LHCN-M2 (cell line): Measurements from ENCODE around the gene ENPP3. TPM values are rescaled to one million over a fixed set of nuclear protein-coding genes. Genes with fewer than 3 reads are reported as not detected.
A peak's percentile ranks its signal among the peaks of the same experiment; 100 is the strongest.

Experiments
- DNase-seq: peaks from one replicate; pipeline ENCODE4 v3.0.0-alpha.2; 2012; ENCODE audit warnings: low read depth
- total RNA-seq: library from RNA; depleted of rRNA; stranded (reverse); fragments of >200 nt; gene quantifications from 2 replicates; pipeline ENCODE4 v1.2.3, GENCODE V29; 2014

ENPP3 gene
- total RNA-seq, 1 experiment from 2014 or later = not detected

DNA sequence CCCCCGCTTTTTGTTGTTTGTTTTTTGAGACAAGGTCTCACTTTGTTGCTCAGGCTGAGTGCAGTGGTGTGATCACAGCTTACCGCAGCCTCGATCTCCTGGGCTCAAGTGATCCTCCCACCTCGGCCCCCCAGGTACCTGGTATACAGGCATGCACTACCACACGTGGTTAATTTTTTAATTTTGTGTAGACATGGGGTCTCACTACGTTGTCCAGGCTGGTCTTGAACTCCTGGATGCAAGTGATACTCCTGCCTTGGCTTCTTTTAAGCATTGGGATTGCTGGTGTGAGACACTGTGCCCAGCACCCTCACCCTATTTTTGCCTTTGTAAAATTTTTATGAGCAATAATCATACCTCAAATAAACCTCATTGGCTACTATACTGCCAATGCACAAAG is 5.5 kb downstream of the ENPP3 start:
- no peak for DNase-seq

GRCh38 chr6:131642987-131643611 is 6.0 kb downstream of the ENPP3 start:
- no peak for DNase-seq

DNA sequence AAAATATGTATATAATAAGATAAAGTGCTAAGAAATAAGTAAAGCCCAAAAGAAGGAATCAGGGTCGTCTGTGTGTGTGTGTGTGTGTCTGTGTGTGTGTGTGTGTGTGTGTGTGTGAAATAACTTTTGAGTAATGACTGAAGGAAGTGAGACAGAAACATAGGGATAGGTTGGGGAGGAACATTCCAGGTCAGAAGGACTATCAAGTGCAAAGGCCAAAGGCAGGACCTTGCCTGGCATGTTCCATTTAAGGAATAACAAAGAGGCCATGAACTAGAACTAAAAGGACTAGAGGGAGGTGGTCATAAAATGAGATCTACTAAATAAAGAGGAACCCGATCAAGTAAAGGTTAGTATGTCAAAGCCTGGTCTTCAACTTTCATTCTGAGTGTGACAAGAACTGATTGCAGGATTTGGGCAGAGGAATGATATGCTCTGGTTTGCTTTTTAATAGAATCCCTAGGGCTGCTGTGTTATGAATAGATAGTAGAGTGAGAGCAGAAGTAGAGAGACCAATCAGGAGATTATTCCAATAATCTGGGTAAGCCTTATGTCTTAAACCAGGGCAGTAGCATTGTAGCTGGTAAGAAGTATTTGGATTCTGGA is 6.9 kb downstream of the ENPP3 start:
- no peak for DNase-seq

DNA sequence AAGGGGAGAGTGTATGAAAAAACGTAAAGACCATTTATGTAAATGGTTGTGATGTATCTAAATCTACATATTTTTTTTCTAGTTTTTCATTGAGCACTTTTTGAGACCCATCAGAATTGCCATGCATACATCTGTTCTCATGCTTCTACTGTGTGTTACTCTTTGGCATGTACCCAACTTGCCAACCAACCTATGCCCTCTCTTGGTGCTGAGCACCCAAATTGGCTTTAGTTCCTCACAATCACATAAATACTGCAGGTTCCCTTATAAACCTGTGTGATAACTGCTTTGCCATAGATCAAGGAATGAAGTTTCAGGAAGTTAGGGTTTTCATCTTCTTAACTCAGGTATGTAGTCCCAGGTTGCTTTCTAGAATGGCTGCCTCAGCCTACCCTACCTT is 7.8 kb downstream of the ENPP3 start:
- no peak for DNase-seq

DNA sequence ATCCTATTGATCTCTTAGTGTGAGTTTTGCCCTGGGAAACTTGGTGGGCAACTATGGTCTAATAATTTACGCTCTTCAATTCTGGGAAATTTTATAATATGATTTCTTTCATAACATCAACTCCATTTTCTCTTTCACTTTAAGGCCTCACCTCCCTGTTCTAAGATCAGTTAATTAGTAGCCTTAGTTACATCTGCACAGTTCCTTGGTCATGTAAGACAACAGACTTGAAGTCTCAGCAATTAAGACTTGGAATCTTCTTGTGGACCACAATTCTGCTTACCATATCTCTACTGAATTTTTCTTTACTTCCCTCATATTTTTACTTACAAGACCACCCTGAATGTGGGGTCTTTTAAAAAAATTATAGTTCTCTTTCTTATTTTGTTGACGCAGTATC is 8.7 kb downstream of the ENPP3 start:
- DNase-seq = no peak

GRCh38 chr6:131646249-131646670 is 9.2 kb downstream of the ENPP3 start:
- no peak for DNase-seq

- DNase-seq = no peak
These were observed 14.7 kb downstream of the ENPP3 start for GRCh38 chr6:131651782-131652181.

DNA sequence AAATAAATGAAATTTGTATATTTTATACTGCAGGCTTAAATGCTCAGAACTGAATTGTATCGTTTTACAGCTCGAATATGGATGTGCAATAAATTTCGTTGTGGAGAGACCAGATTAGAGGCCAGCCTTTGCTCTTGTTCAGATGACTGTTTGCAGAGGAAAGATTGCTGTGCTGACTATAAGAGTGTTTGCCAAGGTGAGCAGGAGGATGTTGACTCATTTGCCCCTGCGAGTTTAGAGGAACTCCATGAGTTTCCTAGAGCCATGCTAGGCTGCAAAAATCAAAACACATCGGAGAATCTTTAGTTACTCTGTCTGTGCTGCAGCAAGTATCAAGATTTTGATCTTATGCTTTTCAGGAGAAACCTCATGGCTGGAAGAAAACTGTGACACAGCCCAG is 15.4 kb downstream of the ENPP3 start:
- DNase-seq = no peak

- peak; percentile 34 for DNase-seq
These were observed 17.2 kb downstream of the ENPP3 start for GRCh38 chr6:131654326-131654725.

DNA sequence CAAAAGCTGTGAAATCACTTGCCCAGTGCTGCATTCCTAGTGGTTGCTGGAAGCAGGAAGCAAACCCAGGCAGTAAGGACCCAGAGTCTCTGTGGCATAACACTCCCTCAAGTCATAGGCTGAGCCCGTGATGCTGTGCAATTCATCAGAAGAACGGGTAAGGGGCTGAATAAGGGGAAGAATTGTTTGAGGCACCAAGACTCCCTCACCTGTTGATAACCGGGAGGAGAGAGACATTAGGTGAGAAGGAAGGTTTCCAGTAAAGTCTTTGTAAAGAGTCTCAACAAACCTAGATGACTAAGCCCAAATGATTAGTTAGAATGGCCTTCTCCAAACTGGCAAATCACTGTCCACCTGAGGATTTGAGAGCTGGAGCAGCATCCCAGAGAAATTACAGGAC is 18.3 kb downstream of the ENPP3 start:
- DNase-seq = no peak

- DNase-seq = no peak
These were observed 18.8 kb downstream of the ENPP3 start for GRCh38 chr6:131655951-131656350.

GRCh38 chr6:131656667-131657066 is 19.6 kb downstream of the ENPP3 start:
- no peak for DNase-seq

DNA sequence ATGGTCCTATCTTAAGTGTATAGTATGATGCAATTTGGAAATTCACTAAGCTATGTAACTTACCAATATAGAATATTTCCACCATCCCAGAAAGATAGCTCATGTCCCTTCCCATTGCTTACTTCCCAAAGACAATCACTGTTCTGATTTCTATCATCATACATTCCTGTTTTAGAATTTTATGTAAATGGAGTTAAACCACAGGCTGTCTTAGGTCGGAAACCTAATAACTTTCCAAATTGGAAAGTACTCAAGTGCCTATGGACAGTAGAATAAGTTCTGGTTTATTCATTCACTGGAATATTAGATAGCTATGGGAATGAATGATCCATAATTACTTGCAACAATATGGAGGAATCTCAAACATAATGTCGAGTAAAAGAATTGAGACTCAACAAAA is 20.1 kb downstream of the ENPP3 start:
- no peak for DNase-seq

GRCh38 chr6:131657630-131658111 is 20.6 kb downstream of the ENPP3 start:
- DNase-seq = peak; percentile 62

- no peak for DNase-seq
These were observed 21.2 kb downstream of the ENPP3 start for GRCh38 chr6:131658287-131658686.

DNA sequence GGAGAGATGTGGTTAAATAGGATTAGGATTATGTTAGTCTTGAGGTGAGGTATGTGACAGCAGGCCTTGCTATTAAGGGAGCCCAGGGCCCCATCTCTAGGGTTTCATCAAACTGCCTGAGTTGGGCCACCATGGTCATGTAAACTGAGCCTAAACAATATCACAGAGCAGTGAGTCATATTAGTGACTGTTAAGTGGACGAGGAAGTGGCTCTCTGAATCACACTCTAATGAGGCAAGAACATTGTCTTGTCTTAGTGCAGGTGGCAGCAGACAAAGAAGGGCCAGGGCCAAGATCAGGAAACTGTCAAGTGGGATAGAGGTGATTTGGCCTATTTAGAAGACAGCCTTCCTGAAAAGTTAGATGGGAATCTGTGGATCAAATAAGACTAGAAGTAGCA is 23.1 kb downstream of the ENPP3 start:
- DNase-seq = peak; percentile 58

DNA sequence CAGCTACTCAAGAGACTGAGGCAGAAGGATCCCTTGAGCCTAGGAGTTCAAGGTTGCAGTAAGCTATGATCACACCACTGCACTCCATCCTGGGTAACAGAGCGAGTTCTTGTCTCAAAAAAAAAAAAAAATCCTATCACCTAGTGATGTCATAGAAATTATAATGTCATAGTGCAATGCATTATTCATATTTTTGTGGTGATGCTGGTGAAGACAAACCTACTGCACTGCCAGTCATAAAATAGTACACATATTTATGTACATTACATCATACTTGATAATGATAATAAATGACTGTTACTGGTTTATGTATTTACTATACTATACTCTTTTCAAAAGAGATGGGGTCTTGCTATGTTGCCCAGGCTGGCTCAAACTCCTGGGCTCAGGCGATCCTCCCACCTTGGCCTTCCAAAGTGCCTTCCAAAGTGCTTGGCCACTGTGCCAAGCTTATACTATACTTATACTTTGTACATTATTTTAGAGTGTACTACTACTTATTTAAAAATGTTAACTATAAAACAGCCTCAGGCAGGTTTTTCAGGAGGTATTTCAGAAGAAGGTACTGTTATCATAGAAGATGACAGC is 26.6 kb downstream of the ENPP3 start:
- DNase-seq = no peak

GRCh38 chr6:131669891-131670290 is 32.8 kb downstream of the ENPP3 start:
- DNase-seq = no peak

- DNase-seq = no peak
These were observed 36.1 kb downstream of the ENPP3 start for GRCh38 chr6:131673184-131673583.

- no peak for DNase-seq
These were observed 41.3 kb downstream of the ENPP3 start for GRCh38 chr6:131678442-131678841.

GRCh38 chr6:131680868-131681267 is 43.8 kb downstream of the ENPP3 start:
- DNase-seq = no peak

DNA sequence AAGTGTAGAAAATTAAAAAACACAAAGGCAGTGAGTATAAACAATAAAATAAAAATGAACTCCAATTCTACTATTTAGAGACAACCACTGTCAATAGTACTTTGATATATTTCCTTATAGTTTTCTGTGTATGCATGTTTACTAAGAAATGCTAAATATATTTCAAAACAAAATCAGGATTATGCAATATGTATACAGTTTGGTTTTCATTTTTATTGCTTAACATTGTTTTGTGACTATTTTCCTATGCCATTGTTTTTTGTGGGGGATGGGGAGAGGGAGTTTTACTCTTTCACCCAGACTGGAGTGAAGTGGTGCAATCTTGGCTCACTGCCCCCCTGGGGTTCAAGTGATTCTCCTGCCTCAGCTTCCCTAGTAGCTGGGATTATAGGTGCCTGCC is 44.5 kb downstream of the ENPP3 start:
- DNase-seq = no peak

- peak; percentile 26 for DNase-seq
These were observed 45.3 kb downstream of the ENPP3 start for GRCh38 chr6:131682442-131682841.
